ENCODE data around the gene ZNF366. TPM values are rescaled to one million over a fixed set of nuclear protein-coding genes. Genes with fewer than 3 reads are reported as not detected.

Gene ZNF366
- total RNA-seq, 2 donors from 2014 or later, result 2.2 to 3.1 TPM

- H3K27me3 ChIP-seq (replicated peaks; ENCODE audit: insufficient read depth), result no peaks in the 10 kb centered on the region
- TF ChIP-seq CTCF (IDR thresholded peaks at IDR 0.05), result no peak
- no peak overlapping the region for H3K4me3 ChIP-seq
- H3K36me3 ChIP-seq, result no peaks in the 10 kb centered on the region
- no peak overlapping the region for H3K27ac ChIP-seq
- H3K9me3 ChIP-seq, result no peaks in the 10 kb centered on the region
- no peak for ATAC-seq (ENCODE audit: insufficient number of reproducible peaks, low FRiP score, low read depth)
- peaks cover 12 to 17% of the 10 kb centered on the region in 2 donors for H3K4me1 ChIP-seq (ENCODE audit: control insufficient read depth in 1 of 2, low read depth in 2 of 2)
- DNase-seq (ENCODE audit: low spot score), result no peak
These were observed 15.4 kb upstream of the ZNF366 start for GRCh38 chr5:72522607-72523006.

- peaks cover 14 to 21% of the 10 kb centered on the region in 2 donors for H3K4me1 ChIP-seq (ENCODE audit: control insufficient read depth in 1 of 2, low read depth in 2 of 2)
- DNase-seq (ENCODE audit: low spot score) (no peak), ATAC-seq (ENCODE audit: insufficient number of reproducible peaks, low FRiP score, low read depth) (no peak)
- H3K36me3 ChIP-seq, result no peaks in the 10 kb centered on the region
- H3K4me3 ChIP-seq, result no peak overlapping the region
- no peaks in the 10 kb centered on the region for H3K27me3 ChIP-seq (replicated peaks; ENCODE audit: insufficient read depth)
- H3K9me3 ChIP-seq, result no peaks in the 10 kb centered on the region
- TF ChIP-seq CTCF (IDR thresholded peaks at IDR 0.05), result no peak
- peak overlapping the region; percentile 77 to 87 for H3K27ac ChIP-seq
These were observed 11.9 kb upstream of the ZNF366 start for GRCh38 chr5:72519111-72519510.

DNA sequence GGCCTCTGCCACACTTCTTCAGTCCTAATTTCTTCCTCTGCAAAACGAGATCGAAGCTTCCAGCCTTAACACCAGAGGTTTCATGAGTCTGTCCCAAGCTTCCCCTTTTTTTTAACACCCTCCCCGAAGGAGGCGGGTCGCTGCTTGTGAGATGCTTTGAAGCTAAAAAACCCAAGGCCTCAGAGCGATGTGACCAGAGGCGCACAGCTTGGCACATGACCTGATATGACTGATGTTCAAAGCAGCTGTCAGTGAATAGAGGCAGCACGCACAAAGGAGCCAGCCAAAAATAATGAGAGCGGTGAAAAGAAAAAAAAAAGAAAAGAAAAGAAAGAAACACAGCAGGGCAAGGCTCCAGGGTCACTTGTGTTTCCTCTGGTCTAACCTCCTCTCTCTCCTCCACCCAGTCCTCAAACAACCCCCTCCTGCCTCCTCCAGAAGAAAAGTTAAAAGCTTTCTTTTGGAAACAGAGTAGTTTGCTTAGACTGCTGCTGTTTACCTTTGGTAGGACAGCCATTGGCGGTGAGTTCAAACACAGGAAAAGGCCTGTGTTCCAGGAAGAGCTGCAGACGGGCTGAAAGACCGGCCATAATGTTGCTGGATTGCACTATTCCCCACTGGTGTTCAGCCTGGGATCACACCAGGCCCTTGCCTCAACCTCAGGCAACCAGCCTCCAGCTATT is 10.9 kb upstream of the ZNF366 start:
- Histone ChIP-seq H3K9me3 (no peaks in the 10 kb centered on the region), H3K4me3 (no peak overlapping the region), H3K4me1 (ENCODE audit: control insufficient read depth in 1 of 2, low read depth in 2 of 2) (peaks cover 14 to 21% of the 10 kb centered on the region in 2 donors), H3K36me3 (no peaks in the 10 kb centered on the region), H3K27ac (peak overlapping the region; percentile 77 to 87), H3K27me3 (replicated peaks; ENCODE audit: insufficient read depth) (no peaks in the 10 kb centered on the region)
- peak; percentile 52 for ATAC-seq (ENCODE audit: insufficient number of reproducible peaks, low FRiP score, low read depth)
- peak; percentile 48 for DNase-seq (ENCODE audit: low spot score)
- no peak for TF ChIP-seq CTCF (IDR thresholded peaks at IDR 0.05)

- ATAC-seq (ENCODE audit: insufficient number of reproducible peaks, low FRiP score, low read depth) (no peak), DNase-seq (ENCODE audit: low spot score) (no peak)
- H3K9me3 ChIP-seq, result no peaks in the 10 kb centered on the region
- H3K36me3 ChIP-seq, result no peaks in the 10 kb centered on the region
- no peak overlapping the region for H3K27ac ChIP-seq
- TF ChIP-seq CTCF (IDR thresholded peaks at IDR 0.05), result no peak
- H3K4me3 ChIP-seq, result no peak overlapping the region
- no peaks in the 10 kb centered on the region for H3K27me3 ChIP-seq (replicated peaks; ENCODE audit: insufficient read depth)
- H3K4me1 ChIP-seq (ENCODE audit: control insufficient read depth in 1 of 2, low read depth in 2 of 2), result peaks cover 14 to 22% of the 10 kb centered on the region in 2 donors
These were observed 9.7 kb upstream of the ZNF366 start for GRCh38 chr5:72516916-72517315.

DNA sequence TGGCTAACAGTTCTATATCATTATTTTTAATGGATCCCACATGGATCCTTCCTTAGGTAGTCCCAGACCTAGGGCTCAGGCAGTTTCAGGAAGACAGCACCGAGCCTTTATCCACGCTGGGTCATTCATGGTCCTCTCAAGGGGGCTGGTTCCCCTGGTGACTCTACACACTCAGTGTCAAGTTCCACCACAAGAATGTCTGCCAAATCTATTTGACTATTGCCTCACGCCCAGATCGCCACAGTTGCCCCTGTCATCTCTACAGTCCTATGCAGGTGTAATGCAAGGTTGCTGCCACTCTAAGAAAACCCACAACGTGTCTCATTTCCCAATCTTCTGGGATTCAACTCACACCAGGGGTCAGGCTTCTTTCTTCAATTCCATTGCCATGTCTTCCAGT is 8.0 kb upstream of the ZNF366 start:
- peaks cover 24 to 39% of the 10 kb centered on the region in 2 donors for H3K4me1 ChIP-seq (ENCODE audit: control insufficient read depth in 1 of 2, low read depth in 2 of 2)
- H3K36me3 ChIP-seq, result no peaks in the 10 kb centered on the region
- H3K4me3 ChIP-seq, result no peak overlapping the region
- DNase-seq (ENCODE audit: low spot score) (no peak), ATAC-seq (ENCODE audit: insufficient number of reproducible peaks, low FRiP score, low read depth) (no peak)
- H3K27me3 ChIP-seq (replicated peaks; ENCODE audit: insufficient read depth), result no peaks in the 10 kb centered on the region
- no peak overlapping the region for H3K27ac ChIP-seq
- no peaks in the 10 kb centered on the region for H3K9me3 ChIP-seq
- TF ChIP-seq CTCF (IDR thresholded peaks at IDR 0.05), result no peak

Data from thoracic aorta (tissue), 2 donors.